GM23338 (cell line): ENCODE data around the gene RORB. TPM values are rescaled to one million over a fixed set of nuclear protein-coding genes. Genes with fewer than 3 reads are reported as not detected.

ENCODE experiments used
- ATAC-seq: fragments of 200-7000 bp; cut with Tn5 transposase; 3 replicates; pipeline ENCODE4 v1.9.1; 2020
- DNase-seq: peaks from one replicate; pipeline ENCODE4 v3.0.0-alpha.2; 2015; ENCODE audit warnings: low spot score
- H2AFZ ChIP-seq: fragments of 200-600 bp; sonication (generic); 2 replicates; pipeline ENCODE4 v1.8.0; 2016; ENCODE audit warnings: antibody characterized with exemption, mild to moderate bottlenecking, moderate library complexity
- H3F3A ChIP-seq: fragments of 200-600 bp; sonication (generic); replicated peaks from 2 replicates; pipeline ENCODE4 v1.8.0; 2017; ENCODE audit warnings: antibody characterized with exemption, mixed run types, low read depth
- H3K27ac ChIP-seq: fragments of 200-600 bp; sonication (generic); 2 replicates; pipeline ENCODE4 v1.6.1; 2016; ENCODE audit warnings: low read depth
- H3K27me3 ChIP-seq: fragments of 200-600 bp; sonication (generic); 2 replicates; pipeline ENCODE4 v1.8.0; 2016; ENCODE audit warnings: mild to moderate bottlenecking, mixed run types, moderate library complexity; ENCODE audit not compliant: insufficient read depth
- H3K36me3 ChIP-seq: fragments of 200-600 bp; sonication (generic); 2 replicates; pipeline ENCODE4 v1.8.0; 2016; ENCODE audit warnings: mild to moderate bottlenecking; ENCODE audit not compliant: insufficient read depth
- H3K4me1 ChIP-seq: fragments of 200-600 bp; sonication (generic); 2 replicates; pipeline ENCODE4 v1.8.0; 2016; ENCODE audit warnings: mild to moderate bottlenecking, moderate library complexity; ENCODE audit not compliant: insufficient read depth
- H3K4me2 ChIP-seq: fragments of 200-600 bp; sonication (generic); 2 replicates; pipeline ENCODE4 v1.7.1; 2017; ENCODE audit warnings: mixed run types
- H3K4me3 ChIP-seq: fragments of 200-600 bp; sonication (generic); 2 replicates; pipeline ENCODE4 v1.6.1; 2016; ENCODE audit warnings: mixed run types
- H3K79me2 ChIP-seq: fragments of 200-600 bp; sonication (generic); replicated peaks from 2 replicates; pipeline ENCODE4 v1.8.0; 2017; ENCODE audit warnings: mild to moderate bottlenecking; ENCODE audit not compliant: insufficient read depth
- H3K9me2 ChIP-seq: fragments of 200-600 bp; sonication (generic); 2 replicates; pipeline ENCODE4 v1.8.0; 2017; ENCODE audit not compliant: insufficient read depth
- H4K20me1 ChIP-seq: fragments of 200-600 bp; sonication (generic); replicated peaks from 2 replicates; pipeline ENCODE4 v1.8.0; 2017; ENCODE audit warnings: mild to moderate bottlenecking; ENCODE audit not compliant: insufficient read depth
- H3K27ac Mint-ChIP-seq: 2 replicates; pipeline ENCODE4 v1.8.0; 2020; ENCODE audit warnings: inconsistent platforms, mild to moderate bottlenecking, moderate library complexity, mixed read lengths
- H3K27me3 Mint-ChIP-seq: 3 replicates; pipeline ENCODE4 v1.8.0; 2022; ENCODE audit warnings: low read depth, mild to moderate bottlenecking, moderate library complexity, mixed read lengths, inconsistent platforms; ENCODE audit not compliant: insufficient read depth, poor library complexity
- H3K36me3 Mint-ChIP-seq: 3 replicates; pipeline ENCODE4 v1.8.0; 2021; ENCODE audit warnings: low read depth, mild to moderate bottlenecking, inconsistent platforms, moderate library complexity, mixed read lengths
- H3K4me1 Mint-ChIP-seq: 3 replicates; pipeline ENCODE4 v1.8.0; 2020; ENCODE audit warnings: mild to moderate bottlenecking, inconsistent platforms, mixed read lengths
- H3K4me3 Mint-ChIP-seq: 3 replicates; pipeline ENCODE4 v1.8.0; 2021; ENCODE audit warnings: moderate library complexity, mild to moderate bottlenecking, inconsistent platforms, mixed read lengths
- H3K9me3 Mint-ChIP-seq: 3 replicates; pipeline ENCODE4 v1.8.0; 2020; ENCODE audit warnings: moderate library complexity, mild to moderate bottlenecking, inconsistent platforms, mixed read lengths
- CREB1 ChIP-seq: fragments of 250-450 bp; sonication (Bioruptor Pico); IDR thresholded peaks from 2 replicates; pipeline ENCODE4 v1.5.0; 2020; ENCODE audit warnings: low read depth, mild to moderate bottlenecking, moderate library complexity
- CTCF ChIP-seq, 2 experiments: fragments of 200-600 bp in 1 of 2; sonication (generic) in 1 of 2; conservative IDR thresholded peaks; 2 replicates each; pipeline versions ENCODE4 v1.5.1 to v1.6.1; 2016 to 2017; ENCODE audit warnings: antibody characterized with exemption in 2 of 2, low read depth in 2 of 2, mild to moderate bottlenecking in 2 of 2, moderate library complexity in 1 of 2
- ETS1 ChIP-seq: IDR thresholded peaks from 2 replicates; pipeline ENCODE4 v1.6.1; 2016; ENCODE audit warnings: antibody characterized with exemption
- EZH2 ChIP-seq: fragments of 200-600 bp; sonication (generic); IDR thresholded peaks from one replicate; pipeline ENCODE4 v1.8.0; 2017; ENCODE audit warnings: antibody characterized with exemption, mild to moderate bottlenecking, low read depth; ENCODE audit not compliant: unreplicated experiment
- EZH2phosphoT487 ChIP-seq: fragments of 200-600 bp; sonication (generic); IDR thresholded peaks from one replicate; pipeline ENCODE4 v1.8.1; 2018; ENCODE audit warnings: antibody characterized with exemption; ENCODE audit not compliant: unreplicated experiment
- JUNB ChIP-seq: IDR thresholded peaks from one replicate; pipeline ENCODE4 v1.6.1; 2016; ENCODE audit warnings: antibody characterized with exemption; ENCODE audit not compliant: unreplicated experiment
- NANOG ChIP-seq: IDR thresholded peaks from 2 replicates; pipeline ENCODE4 v1.6.1; 2016; ENCODE audit warnings: antibody characterized with exemption, borderline replicate concordance
- POLR2AphosphoS5 ChIP-seq: IDR thresholded peaks from 2 replicates; pipeline ENCODE4 v1.6.1; 2016; ENCODE audit warnings: antibody characterized with exemption, low read depth
- REST ChIP-seq: IDR thresholded peaks from one replicate; pipeline ENCODE4 v1.6.1; 2018; ENCODE audit warnings: antibody characterized with exemption; ENCODE audit not compliant: unreplicated experiment
- STAT1 ChIP-seq: IDR thresholded peaks from one replicate; pipeline ENCODE4 v1.6.1; 2016; ENCODE audit warnings: antibody characterized with exemption; ENCODE audit not compliant: unreplicated experiment
- ZNF114 ChIP-seq: fragments of 250-450 bp; sonication (Bioruptor Pico); IDR thresholded peaks from 2 replicates; pipeline ENCODE4 v1.5.0; 2020; ENCODE audit warnings: mild to moderate bottlenecking, moderate library complexity
- ZNF331 ChIP-seq: fragments of 250-450 bp; sonication (Bioruptor Pico); IDR thresholded peaks from 2 replicates; pipeline ENCODE4 v1.5.0; 2020; ENCODE audit warnings: low read depth, mild to moderate bottlenecking, moderate library complexity
- ZNF462 ChIP-seq: fragments of 250-450 bp; sonication (Bioruptor Pico); IDR thresholded peaks from 2 replicates; pipeline ENCODE4 v1.5.0; 2020; ENCODE audit warnings: mild to moderate bottlenecking, moderate library complexity
- polyA plus RNA-seq: library from polyadenylated mRNA; unstranded; fragments of >200 nt; fragmentation: Nextera tagmentation; extraction: Ambion mirVana; gene quantifications from 2 replicates; pipeline ENCODE4 v1.2.1, GENCODE V29; 2016
- total RNA-seq: library from RNA; depleted of rRNA; stranded (reverse); fragments of >200 nt; shearing (Covaris generic); gene quantifications from 2 replicates; pipeline ENCODE4 v1.2.3, GENCODE V29; 2014

The RORB gene
- total and polyA plus RNA-seq, 2 experiments from 2014 or later: 1.2 to 4.5 TPM

GRCh38 chr9:74718709-74719108 lies 221.6 kb downstream of the RORB start:
- DNase-seq (no peak), ATAC-seq (no peak)
- H2AFZ ChIP-seq: no peak overlapping the region
- H3K27ac ChIP-seq: no peak overlapping the region
- no peaks in the 10 kb centered on the region for H3K36me3 ChIP-seq
- no peak for TF ChIP-seq EZH2
- no peak for TF ChIP-seq REST
- TF ChIP-seq POLR2AphosphoS5: no peak
- TF ChIP-seq ZNF114 (CRISPR knock-in tag): no peak
- no peak for TF ChIP-seq CREB1 (CRISPR knock-in tag)
- no peak for TF ChIP-seq ZNF331 (CRISPR knock-in tag)
- no peak for TF ChIP-seq EZH2phosphoT487
- TF ChIP-seq ZNF462: no peak
- no peak for TF ChIP-seq ETS1
- TF ChIP-seq NANOG: no peak
- TF ChIP-seq CTCF (conservative IDR thresholded peaks at IDR 0.05; ENCODE audit: low read depth in 2 of 2): no peak
- TF ChIP-seq JUNB: no peak
- no peak for TF ChIP-seq STAT1
- Mint-ChIP-seq H3K4me1 (no peaks in the 10 kb centered on the region), H3K9me3 (no peaks in the 10 kb centered on the region), H3K27me3 (peaks cover 2% of the 10 kb centered on the region), H3K4me3 (no peak overlapping the region), H3K36me3 (no peaks in the 10 kb centered on the region), H3K27ac (no peak overlapping the region)
- no peaks in the 10 kb centered on the region for H3K27me3 ChIP-seq
- no peak overlapping the region for H3K4me3 ChIP-seq
- H3K4me1 ChIP-seq: no peaks in the 10 kb centered on the region
- H3K79me2 ChIP-seq: no peaks in the 10 kb centered on the region
- H3K4me2 ChIP-seq: no peak overlapping the region
- no peaks in the 10 kb centered on the region for H4K20me1 ChIP-seq
- H3F3A ChIP-seq: no peaks in the 10 kb centered on the region
- H3K9me2 ChIP-seq: peaks cover 4% of the 10 kb centered on the region; the same call in 1 of the 2 replicates
